Calu3 (cell line): ENCODE results near the gene TPBGL. TPM values are rescaled to one million over a fixed set of nuclear protein-coding genes. Genes with fewer than 3 reads are reported as not detected.
A peak's percentile ranks its signal among the peaks of the same experiment; 100 is the strongest.

Experiments
- BruUV-seq: library from RNA; stranded (reverse); fragments of 400-500 nt; replicated peaks from 2 replicates; lab custom pipeline; 2021; lab: Mats Ljungman, UMichigan
- CTCF ChIA-PET: fragments of 300-600 bp; sonication (Branson Sonifier 250); formaldehyde crosslinking; loops from one replicate; lab custom pipeline; 2022; ENCODE audit warnings: antibody characterized with exemption; lab: Charles Lee
- DNase-seq: peaks from one replicate; pipeline ENCODE4 v3.0.0; 2022
- H3K27ac Mint-ChIP-seq: one replicate; pipeline ENCODE4 v1.8.0; 2022; ENCODE audit warnings: mixed read lengths; ENCODE audit not compliant: unreplicated experiment
- H3K27me3 Mint-ChIP-seq: one replicate; pipeline ENCODE4 v1.8.0; 2022; ENCODE audit warnings: mixed read lengths; ENCODE audit not compliant: unreplicated experiment
- H3K36me3 Mint-ChIP-seq: one replicate; pipeline ENCODE4 v1.8.0; 2022; ENCODE audit warnings: mild to moderate bottlenecking, moderate library complexity, mixed read lengths; ENCODE audit not compliant: insufficient read depth, unreplicated experiment
- H3K4me1 Mint-ChIP-seq: one replicate; pipeline ENCODE4 v1.8.0; 2022; ENCODE audit warnings: mild to moderate bottlenecking, low read depth, mixed read lengths; ENCODE audit not compliant: unreplicated experiment
- H3K4me3 Mint-ChIP-seq: one replicate; pipeline ENCODE4 v1.8.0; 2022; ENCODE audit warnings: mild to moderate bottlenecking, low read depth, moderate library complexity, mixed read lengths; ENCODE audit not compliant: unreplicated experiment
- H3K9me3 Mint-ChIP-seq: one replicate; pipeline ENCODE4 v1.8.0; 2022; ENCODE audit warnings: low read depth, mixed read lengths; ENCODE audit not compliant: unreplicated experiment
- CTCF ChIP-seq: fragments of 200-600 bp; IDR thresholded peaks from one replicate; pipeline ENCODE4 v1.8.0; 2022; ENCODE audit warnings: antibody characterized with exemption; ENCODE audit not compliant: unreplicated experiment
- intact Hi-C: fragments of 100-400 bp; cut with micrococcal nuclease; formaldehyde crosslinking; loops from one replicate; pipeline ENCODE4 v1.10.0; 2022; ENCODE audit not compliant: unreplicated experiment
- total RNA-seq: library from RNA; stranded (reverse); gene quantifications from 2 replicates; pipeline ENCODE4 v1.2.3, GENCODE V29; 2022

TPBGL gene
- total RNA-seq, 1 experiment from 2014 or later: not detected

- DNase-seq: no peak
- TF ChIP-seq CTCF: no peak
- H3K27ac Mint-ChIP-seq: no peak overlapping the region
- CTCF ChIA-PET: interaction anchor here (0.5 to 1.4 kb wide), 3 partner anchors 89 to 103 kb away, joined by 3 to 11 read pairs (median 4); partner anchors contain the start of gene SLCO2B1
- no TSS peak for BruUV-seq
- peaks cover 9% of the 10 kb centered on the region for H3K36me3 Mint-ChIP-seq
- intact Hi-C loops: no loop called here
- peak overlapping the region; percentile 66 for H3K4me3 Mint-ChIP-seq
- peaks cover 90% of the 10 kb centered on the region for H3K27me3 Mint-ChIP-seq
- no peaks in the 10 kb centered on the region for H3K9me3 Mint-ChIP-seq
- H3K4me1 Mint-ChIP-seq: no peaks in the 10 kb centered on the region
These were observed 2.4 kb downstream of the TPBGL start for GRCh38 chr11:75242722-75243600.

- H3K36me3 Mint-ChIP-seq: peaks cover 9% of the 10 kb centered on the region
- no peak for TF ChIP-seq CTCF
- H3K4me1 Mint-ChIP-seq: no peaks in the 10 kb centered on the region
- CTCF ChIA-PET: interaction anchor here (1.1 to 1.4 kb wide), 2 partner anchors 98 to 222 kb away, joined by 3 to 6 read pairs; no protein-coding TSS in a partner anchor
- peaks cover 90% of the 10 kb centered on the region for H3K27me3 Mint-ChIP-seq
- no TSS peak for BruUV-seq
- H3K27ac Mint-ChIP-seq: no peak overlapping the region
- intact Hi-C loops: no loop called here
- H3K4me3 Mint-ChIP-seq: no peak overlapping the region
- H3K9me3 Mint-ChIP-seq: no peaks in the 10 kb centered on the region
- no peak for DNase-seq
These were observed 3.7 kb downstream of the TPBGL start for GRCh38 chr11:75244052-75244814.

GRCh38 chr11:75245356-75246005, 4.9 kb downstream of the TPBGL start:
- CTCF ChIA-PET: interaction anchor here (1.1 to 1.4 kb wide), 2 partner anchors 99 to 223 kb away, joined by 3 to 6 read pairs; no protein-coding TSS in a partner anchor
- DNase-seq: no peak
- no TSS peak for BruUV-seq
- H3K4me3 Mint-ChIP-seq: no peak overlapping the region
- no peak for TF ChIP-seq CTCF
- H3K27me3 Mint-ChIP-seq: peaks cover 90% of the 10 kb centered on the region
- H3K27ac Mint-ChIP-seq: no peak overlapping the region
- peaks cover 5% of the 10 kb centered on the region for H3K36me3 Mint-ChIP-seq
- no peaks in the 10 kb centered on the region for H3K4me1 Mint-ChIP-seq
- no peaks in the 10 kb centered on the region for H3K9me3 Mint-ChIP-seq
- intact Hi-C loops: no loop called here

GRCh38 chr11:75246006-75246670, 5.6 kb downstream of the TPBGL start:
- no peaks in the 10 kb centered on the region for H3K4me1 Mint-ChIP-seq
- H3K9me3 Mint-ChIP-seq: no peaks in the 10 kb centered on the region
- intact Hi-C loops: no loop called here
- TF ChIP-seq CTCF: no peak
- H3K27me3 Mint-ChIP-seq: peaks cover 94% of the 10 kb centered on the region
- no peak overlapping the region for H3K4me3 Mint-ChIP-seq
- CTCF ChIA-PET: no interaction called here
- no peak overlapping the region for H3K27ac Mint-ChIP-seq
- peaks cover 5% of the 10 kb centered on the region for H3K36me3 Mint-ChIP-seq
- no peak for DNase-seq
- BruUV-seq: no TSS peak
